Neural crest cell (in vitro differentiated cells): Measurements from ENCODE around the gene THSD7A. TPM values are rescaled to one million over a fixed set of nuclear protein-coding genes. Genes with fewer than 3 reads are reported as not detected.

ENCODE experiments used
- DNase-seq: peaks from one replicate; pipeline ENCODE4 v3.0.0; 2021; ENCODE audit warnings: low read depth, mixed read lengths, low spot score
- H3K27ac Mint-ChIP-seq: one replicate; pipeline ENCODE4 v1.8.0; 2021; ENCODE audit warnings: mild to moderate bottlenecking, mixed read lengths; ENCODE audit not compliant: unreplicated experiment
- H3K27me3 Mint-ChIP-seq: 2 replicates; pipeline ENCODE4 v1.8.0; 2021; ENCODE audit warnings: low read depth, mild to moderate bottlenecking, mixed read lengths
- H3K36me3 Mint-ChIP-seq: 2 replicates; pipeline ENCODE4 v1.8.0; 2021; ENCODE audit warnings: low read depth, mild to moderate bottlenecking, mixed read lengths
- H3K4me1 Mint-ChIP-seq: 2 replicates; pipeline ENCODE4 v1.8.0; 2021; ENCODE audit warnings: mixed read lengths
- H3K4me3 Mint-ChIP-seq: one replicate; pipeline ENCODE4 v1.8.0; 2021; ENCODE audit warnings: mild to moderate bottlenecking, mixed read lengths
- H3K9me3 Mint-ChIP-seq: 2 replicates; pipeline ENCODE4 v1.8.0; 2021; ENCODE audit warnings: mixed read lengths
- total RNA-seq: library from RNA; stranded (reverse); gene quantifications from 2 replicates; pipeline ENCODE4 v1.2.1, GENCODE V29; 2021
- TF ChIP-seq, protein P1 (sequence below): fragments of 200-600 bp; sonication (generic); conservative IDR thresholded peaks from 2 replicates; pipeline ENCODE4 v1.5.0; 2021; ENCODE audit warnings: antibody characterized with exemption, mild to moderate bottlenecking

Gene THSD7A
- total RNA-seq, 1 donor from 2014 or later, result 4.8 TPM

DNA sequence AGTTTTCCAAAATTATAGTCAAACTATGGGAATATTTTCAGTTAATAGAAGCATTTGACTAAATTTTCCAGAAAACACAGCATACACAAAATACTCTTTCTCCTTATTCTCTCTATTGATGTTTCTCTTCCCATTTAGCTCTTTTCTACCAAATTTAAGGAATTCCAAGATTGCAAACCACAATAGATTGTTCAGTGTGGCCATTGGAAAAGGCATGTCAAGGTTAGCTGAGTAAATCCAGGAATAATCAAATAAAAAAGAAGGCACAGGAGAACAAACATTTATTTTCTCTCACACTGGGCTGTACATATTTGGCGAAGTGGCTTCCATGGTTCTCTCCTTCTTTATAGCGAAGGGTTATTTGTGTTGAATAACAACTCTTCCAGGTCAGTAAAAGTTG is 117.3 kb downstream of the THSD7A start:
- H3K4me3 Mint-ChIP-seq, result no peak overlapping the region
- H3K27ac Mint-ChIP-seq, result no peak overlapping the region
- no peaks in the 10 kb centered on the region for H3K27me3 Mint-ChIP-seq
- TF ChIP-seq, protein P1, sequence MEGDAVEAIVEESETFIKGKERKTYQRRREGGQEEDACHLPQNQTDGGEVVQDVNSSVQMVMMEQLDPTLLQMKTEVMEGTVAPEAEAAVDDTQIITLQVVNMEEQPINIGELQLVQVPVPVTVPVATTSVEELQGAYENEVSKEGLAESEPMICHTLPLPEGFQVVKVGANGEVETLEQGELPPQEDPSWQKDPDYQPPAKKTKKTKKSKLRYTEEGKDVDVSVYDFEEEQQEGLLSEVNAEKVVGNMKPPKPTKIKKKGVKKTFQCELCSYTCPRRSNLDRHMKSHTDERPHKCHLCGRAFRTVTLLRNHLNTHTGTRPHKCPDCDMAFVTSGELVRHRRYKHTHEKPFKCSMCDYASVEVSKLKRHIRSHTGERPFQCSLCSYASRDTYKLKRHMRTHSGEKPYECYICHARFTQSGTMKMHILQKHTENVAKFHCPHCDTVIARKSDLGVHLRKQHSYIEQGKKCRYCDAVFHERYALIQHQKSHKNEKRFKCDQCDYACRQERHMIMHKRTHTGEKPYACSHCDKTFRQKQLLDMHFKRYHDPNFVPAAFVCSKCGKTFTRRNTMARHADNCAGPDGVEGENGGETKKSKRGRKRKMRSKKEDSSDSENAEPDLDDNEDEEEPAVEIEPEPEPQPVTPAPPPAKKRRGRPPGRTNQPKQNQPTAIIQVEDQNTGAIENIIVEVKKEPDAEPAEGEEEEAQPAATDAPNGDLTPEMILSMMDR, result no peak
- no peaks in the 10 kb centered on the region for H3K36me3 Mint-ChIP-seq
- H3K9me3 Mint-ChIP-seq, result no peaks in the 10 kb centered on the region
- DNase-seq, result no peak
- no peaks in the 10 kb centered on the region for H3K4me1 Mint-ChIP-seq

- H3K4me1 Mint-ChIP-seq, result no peaks in the 10 kb centered on the region
- no peak overlapping the region for H3K4me3 Mint-ChIP-seq
- H3K27me3 Mint-ChIP-seq, result no peaks in the 10 kb centered on the region
- DNase-seq, result no peak
- no peak overlapping the region for H3K27ac Mint-ChIP-seq
- no peaks in the 10 kb centered on the region for H3K9me3 Mint-ChIP-seq
- H3K36me3 Mint-ChIP-seq, result no peaks in the 10 kb centered on the region
- TF ChIP-seq, protein P1, result no peak
These were observed 117.8 kb downstream of the THSD7A start for GRCh38 chr7:11714205-11714604.

- H3K4me3 Mint-ChIP-seq, result no peak overlapping the region
- no peaks in the 10 kb centered on the region for H3K9me3 Mint-ChIP-seq
- no peaks in the 10 kb centered on the region for H3K36me3 Mint-ChIP-seq
- H3K4me1 Mint-ChIP-seq, result no peaks in the 10 kb centered on the region
- H3K27ac Mint-ChIP-seq, result no peak overlapping the region
- TF ChIP-seq, protein P1, result no peak
- DNase-seq, result no peak
- no peaks in the 10 kb centered on the region for H3K27me3 Mint-ChIP-seq
These were observed 118.6 kb downstream of the THSD7A start for GRCh38 chr7:11713352-11713751.

DNA sequence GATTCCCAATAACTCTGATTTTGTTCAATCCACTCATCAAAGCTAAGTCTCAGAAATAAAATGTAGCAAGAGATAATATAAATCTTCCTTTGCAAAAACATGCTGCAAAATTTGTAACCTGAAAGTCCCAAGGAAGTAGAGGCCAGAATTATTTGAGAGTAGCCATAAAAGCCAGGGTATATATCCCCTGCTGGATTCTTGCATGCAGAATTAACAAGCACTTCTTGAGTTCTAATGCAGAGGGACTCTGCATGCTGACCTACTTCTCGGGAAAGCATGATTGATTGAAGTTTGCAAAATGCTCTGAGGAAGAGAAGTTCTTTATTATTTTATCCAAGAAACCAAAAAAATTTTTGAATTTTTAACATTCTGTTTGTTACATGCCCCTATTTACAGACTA is 121.6 kb downstream of the THSD7A start:
- TF ChIP-seq, protein P1, result no peak
- Mint-ChIP-seq H3K4me1 (no peaks in the 10 kb centered on the region), H3K9me3 (no peaks in the 10 kb centered on the region), H3K27ac (no peak overlapping the region), H3K4me3 (no peak overlapping the region), H3K36me3 (no peaks in the 10 kb centered on the region), H3K27me3 (no peaks in the 10 kb centered on the region)
- no peak for DNase-seq

- TF ChIP-seq, protein P1, result no peak
- Mint-ChIP-seq H3K27ac (no peak overlapping the region), H3K4me3 (no peak overlapping the region), H3K27me3 (no peaks in the 10 kb centered on the region), H3K9me3 (no peaks in the 10 kb centered on the region), H3K4me1 (no peaks in the 10 kb centered on the region), H3K36me3 (no peaks in the 10 kb centered on the region)
- no peak for DNase-seq
These were observed 122.8 kb downstream of the THSD7A start for GRCh38 chr7:11709196-11709595.
